ENCODE data around the gene DUT.
A peak's percentile ranks its signal among the peaks of the same experiment; 100 is the strongest.

DUT gene

DNA sequence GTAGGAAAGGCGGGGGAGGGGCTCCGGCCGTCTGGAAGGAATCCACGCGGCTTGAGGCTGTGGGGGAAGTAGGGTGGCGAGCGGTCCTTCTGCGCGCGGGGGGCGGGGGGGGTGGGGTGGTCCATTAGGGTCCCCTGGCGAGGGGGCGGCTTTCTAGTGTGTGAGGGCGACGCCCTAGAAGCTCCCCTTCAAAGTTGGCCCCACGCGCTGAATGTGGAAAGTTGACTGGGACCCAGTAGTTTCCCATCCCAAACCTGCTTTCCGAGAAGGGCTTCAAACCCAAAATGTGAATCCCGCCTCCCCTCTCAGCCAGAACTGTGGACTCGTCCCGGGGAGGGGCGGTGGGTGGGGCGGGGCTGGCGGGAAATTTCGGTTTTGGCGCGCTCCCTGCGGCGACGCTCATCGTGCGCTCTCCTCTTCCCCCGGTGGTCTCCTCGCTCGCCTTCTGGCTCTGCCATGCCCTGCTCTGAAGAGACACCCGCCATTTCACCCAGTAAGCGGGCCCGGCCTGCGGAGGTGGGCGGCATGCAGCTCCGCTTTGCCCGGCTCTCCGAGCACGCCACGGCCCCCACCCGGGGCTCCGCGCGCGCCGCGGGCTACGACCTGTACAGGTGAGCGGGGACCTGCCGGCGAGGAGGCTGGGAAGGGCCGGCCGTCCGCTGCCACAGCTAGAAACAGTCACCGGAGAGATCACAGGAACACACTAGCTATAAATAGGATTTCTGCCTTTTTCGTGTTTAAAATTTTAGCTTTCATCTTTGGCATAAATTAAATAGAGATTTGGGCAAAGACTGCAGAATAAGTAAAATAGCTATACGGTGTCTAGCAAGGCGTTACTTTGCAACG lies 790 bp downstream of the DUT start:
- peak; percentile 52 to 71 (median 60) for DNase-seq

DNA sequence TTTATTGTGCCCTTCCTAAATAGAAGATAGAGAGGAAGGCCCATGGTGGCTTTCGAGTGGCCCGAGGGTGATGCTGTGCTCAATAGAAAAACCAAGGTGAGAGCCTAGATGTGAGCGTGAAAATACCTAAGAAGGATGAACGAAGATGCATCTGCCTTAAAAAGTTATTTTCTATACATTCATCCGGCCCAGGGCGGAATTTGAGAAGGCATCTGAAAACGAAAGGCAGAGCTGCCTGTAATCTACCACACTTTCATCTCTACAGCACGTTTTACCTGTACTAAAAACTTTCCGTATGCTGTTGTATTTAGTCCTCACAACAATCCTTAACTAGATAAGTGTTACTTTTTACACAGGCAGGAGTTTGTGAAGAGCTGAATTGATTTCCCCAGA lies 1.4 kb downstream of the DUT start:
- DNase-seq = no peak

DNA sequence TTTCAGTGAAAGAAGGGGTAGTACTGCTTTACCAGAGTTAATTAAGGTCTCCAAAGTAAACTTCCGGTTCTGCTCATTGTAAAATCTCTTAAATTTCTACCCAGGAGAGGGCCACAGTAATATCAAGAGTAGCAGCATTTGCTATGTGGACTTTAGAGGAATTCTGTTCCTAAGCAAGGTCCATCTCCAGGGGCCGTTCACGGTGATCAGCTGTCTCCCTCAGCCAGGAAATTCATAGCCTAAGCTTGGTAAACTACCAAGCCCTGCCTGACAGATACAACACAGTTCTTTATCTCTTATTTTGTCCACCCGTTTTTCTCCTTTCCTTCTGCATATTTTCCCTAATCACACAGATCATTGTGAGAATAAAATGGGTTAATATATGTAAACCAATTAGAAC lies 2.3 kb downstream of the DUT start:
- DNase-seq = no peak

DNA sequence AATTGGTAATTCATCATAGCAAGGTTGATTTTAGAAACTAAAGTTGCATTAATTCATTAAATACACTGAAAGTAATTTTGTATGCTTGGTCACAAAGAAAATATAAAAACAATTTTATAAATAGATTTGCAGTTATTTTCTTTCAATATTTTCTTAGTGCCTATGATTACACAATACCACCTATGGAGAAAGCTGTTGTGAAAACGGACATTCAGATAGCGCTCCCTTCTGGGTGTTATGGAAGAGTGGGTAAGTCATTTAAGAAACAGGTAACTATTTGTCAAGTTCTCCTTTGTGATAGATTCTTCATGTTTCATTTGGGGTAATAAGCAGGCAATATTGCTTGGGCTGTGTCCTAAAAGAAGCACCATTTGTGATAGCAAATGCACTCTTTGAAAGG lies 3.0 kb downstream of the DUT start:
- DNase-seq = no peak

DNA sequence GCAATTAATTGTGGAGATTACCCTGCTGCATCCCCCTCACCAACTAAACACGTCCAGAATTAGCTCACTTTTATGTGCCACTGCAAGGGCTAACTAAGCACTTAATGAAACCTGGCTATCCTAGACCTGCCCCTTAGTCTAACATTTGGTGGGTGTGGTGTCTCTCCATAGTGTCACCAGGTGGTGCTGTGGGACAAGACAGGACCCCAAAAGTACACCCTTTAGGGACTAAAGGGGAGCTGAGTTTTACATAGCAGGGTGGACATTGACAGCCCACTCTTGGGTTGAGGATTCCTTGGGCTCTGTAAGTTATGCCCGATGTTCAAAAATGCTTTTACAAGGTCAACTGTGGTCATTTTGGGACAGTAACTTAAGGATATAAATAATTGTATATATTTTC lies 5.7 kb downstream of the DUT start:
- DNase-seq = no peak

DNA sequence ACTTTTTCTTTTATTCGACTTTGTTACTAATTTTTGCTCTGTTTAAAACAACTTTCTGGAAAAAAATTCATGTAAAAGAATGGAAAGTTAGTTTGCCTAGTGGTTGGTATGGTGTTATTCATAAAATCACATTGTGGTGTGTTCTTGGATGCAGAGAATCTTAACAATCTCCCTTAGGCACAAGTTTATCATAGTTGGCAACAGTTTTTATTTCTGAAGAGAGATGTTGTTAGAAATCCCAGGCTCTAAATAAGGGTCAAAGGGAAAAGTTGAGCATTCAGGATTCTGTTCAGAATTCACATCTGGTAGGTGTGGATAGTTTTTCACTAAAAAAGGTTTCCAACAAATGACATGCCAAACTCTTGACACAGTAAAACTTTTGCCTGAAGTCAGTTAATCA lies 6.4 kb downstream of the DUT start:
- no peak for DNase-seq

DNA sequence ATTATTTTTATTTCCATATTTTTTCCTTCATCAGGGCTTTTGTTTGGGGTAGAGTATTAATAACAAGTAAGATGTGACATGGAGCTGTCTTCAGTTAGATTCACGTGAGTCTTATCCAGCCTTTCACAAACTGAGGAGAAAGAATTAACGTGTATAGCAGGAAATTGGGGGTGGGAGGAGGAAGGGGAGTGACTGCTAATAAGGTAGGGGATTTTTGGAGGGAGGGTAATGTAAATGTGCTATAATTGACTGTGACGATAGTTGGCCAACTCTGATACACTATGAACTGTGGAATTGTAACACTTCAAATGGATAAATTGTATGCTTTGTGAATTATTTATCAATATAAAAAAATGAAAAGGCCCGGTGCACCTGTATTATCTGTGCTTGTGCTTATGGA lies 8.9 kb downstream of the DUT start:
- DNase-seq = no peak

DNA sequence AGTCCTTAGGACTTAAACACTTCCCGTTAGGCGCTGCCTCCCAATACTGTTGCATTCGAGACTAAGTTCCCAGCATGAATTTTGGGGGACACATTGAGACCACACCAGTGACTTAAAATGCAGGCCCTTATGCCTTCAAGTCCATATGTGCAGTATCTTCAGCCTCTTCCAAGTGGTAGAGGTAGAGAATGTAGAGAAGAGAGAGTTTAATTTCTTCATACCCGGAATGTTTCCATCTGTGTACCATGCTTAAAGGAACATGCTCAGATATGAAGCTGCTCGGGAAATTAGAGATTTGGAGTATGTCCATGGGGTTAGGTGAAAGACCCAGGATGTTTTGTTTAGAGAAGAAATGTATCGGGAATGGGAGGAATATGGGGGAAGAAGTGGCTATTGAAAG lies 12.6 kb downstream of the DUT start:
- no peak for DNase-seq

DNA sequence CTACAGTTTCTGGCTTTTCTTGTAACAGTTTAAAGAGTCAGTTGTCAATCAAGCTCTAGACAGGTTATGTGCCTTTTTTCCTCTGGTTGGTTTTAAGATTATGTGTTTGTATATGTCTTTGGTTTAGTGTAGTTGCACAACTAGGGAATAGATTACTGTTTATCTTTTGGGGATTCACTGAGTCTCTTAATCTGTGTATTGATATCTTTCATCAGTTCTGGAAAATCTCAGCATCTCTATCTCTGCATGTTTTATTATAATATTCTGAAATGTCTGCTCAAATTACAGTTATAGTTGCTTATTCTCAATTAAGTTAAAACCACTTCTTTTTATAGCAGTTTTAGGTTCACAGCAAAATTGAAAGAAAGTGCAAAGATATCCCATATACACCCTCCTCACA lies 14.3 kb downstream of the DUT start:
- DNase-seq = no peak

DNA sequence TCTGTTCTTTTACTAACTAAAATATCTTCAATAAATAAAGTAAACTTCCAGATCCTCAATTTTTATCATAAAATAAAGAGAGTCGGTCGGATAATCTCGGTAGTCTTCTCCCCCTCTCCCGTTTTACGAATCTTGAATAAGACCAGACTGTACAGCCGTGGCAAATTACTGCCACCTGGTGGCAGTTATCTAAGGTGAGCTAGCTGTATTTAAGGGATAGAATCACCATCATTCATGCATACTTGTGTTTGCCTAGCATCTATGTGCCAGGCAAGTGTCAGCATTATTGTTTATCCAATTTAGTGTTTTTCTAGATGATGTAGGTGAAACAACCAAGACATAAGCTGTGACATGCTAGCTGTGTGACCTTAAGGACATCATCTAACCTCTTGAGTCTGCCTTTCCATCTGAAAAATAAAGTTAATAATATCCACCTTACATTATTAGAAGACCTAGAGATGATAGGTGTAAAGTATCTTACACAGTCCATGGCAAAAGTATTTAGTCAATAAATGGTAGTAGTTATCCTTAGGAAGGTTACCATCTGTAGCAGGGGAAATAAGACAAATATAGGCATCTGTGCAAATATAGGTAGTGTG lies 21.3 kb downstream of the DUT start:
- DNase-seq = peak in 2 of 4 experiments; percentile 1 to 8

DNA sequence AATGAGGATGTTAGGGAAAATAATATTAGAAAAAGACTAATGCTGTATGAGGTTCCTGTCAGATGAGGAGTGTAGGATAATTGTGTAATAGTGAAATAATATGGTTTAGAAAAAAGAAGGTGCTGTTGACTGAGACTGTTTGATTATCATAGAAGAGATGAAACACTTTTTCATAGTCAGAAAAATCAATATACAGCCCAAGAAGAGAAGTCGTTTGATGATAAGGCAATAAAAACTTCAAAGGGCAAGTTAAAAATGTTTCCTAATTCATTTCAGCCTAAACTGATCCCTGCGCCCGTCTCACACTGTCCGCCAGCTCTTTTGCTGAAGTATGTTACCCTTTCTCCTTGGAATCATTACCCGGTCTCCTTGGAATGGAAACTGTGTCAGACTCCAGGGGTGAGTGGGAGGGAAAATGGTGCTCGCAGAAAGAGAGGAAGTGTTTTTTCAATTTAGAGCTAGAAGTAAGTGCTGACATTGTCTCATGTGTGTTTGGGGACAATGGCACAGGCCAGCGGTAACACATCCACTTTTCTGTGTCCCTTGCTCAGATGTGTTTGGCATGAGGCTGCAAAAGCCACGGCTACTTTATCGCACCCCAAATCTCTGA lies 23.6 kb downstream of the DUT start:
- DNase-seq = no peak

DNA sequence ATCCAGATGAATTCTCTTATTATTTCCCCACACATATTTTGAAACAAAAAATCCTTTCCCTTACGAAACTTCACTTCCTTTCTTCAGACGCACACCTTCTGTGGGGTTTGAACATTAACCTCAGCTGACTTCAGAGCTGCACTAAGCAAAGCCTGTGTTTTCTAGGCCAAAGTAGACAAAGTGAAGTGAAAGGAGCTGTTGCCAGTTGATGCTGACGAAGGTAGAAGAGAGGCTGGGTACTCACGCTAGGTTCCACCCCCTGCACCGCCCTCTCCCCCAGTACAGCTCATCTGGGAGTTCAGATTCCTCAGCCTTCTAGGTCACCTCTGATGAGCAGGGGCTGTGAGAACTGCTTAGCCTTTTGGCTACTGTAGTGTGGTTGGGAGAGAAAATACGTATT lies 24.1 kb downstream of the DUT start:
- no peak for DNase-seq

DNA sequence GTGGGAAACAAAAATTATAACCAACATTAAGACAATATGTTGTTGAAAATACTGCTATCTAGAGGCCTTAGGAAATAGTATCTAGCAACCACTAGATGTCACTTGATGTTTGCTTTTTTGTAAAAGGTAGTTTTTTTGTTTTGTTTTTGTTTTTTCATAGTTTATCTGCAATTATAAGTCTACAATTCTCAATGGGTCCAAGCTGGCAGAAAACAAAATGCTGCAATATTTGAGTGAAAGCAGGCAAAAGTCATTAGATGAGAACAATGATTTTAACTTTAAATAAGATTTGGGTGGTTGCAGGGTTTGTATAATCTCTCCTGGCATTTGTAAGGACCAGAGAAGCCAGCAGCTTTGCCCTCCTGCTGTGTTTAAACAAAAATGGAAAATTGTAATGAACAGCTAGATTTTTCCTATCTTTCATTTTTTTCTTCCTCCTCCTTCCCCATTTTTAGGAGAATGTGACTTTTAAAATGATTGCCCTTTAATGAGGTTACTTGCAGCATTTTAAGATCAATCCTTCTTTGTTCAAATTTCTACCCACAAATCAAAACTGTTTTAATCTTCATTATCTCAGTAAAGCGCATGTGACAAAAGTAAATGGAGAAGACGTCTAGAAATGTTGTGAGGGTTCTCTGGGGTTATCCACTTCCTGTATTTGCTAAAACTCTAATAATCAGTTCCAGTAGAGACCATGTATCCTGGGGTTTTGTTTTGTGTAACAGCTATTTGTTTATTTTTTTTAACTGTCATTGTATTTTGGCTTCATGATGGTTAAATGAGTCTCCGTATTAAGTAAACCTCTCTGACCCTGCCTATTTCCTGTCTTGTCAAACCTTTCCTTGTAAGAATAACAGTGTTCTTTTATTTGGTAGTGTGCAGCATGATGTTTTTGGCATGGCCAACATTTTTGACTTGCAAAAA lies 27.3 kb downstream of the DUT start:
- no peak for DNase-seq

DNA sequence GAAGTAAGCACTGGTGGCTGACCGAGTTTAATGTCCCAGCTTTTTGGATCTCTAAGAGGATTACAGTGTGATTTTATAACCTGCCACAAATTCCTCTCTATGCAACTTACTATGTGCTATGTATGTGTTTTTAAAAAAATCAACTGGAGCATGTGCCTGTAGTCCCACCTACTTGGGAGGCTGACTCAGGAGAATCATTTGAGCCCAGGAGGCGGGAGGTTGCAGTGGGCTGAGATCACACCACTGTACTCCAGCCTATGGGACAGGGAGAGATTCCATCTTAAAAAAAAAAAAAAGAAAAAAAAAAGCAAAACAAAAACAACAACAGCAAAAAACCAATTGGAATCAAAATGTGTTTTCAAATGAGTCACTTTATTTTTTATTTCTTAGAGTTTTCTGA lies 29.6 kb downstream of the DUT start:
- DNase-seq = no peak

DNA sequence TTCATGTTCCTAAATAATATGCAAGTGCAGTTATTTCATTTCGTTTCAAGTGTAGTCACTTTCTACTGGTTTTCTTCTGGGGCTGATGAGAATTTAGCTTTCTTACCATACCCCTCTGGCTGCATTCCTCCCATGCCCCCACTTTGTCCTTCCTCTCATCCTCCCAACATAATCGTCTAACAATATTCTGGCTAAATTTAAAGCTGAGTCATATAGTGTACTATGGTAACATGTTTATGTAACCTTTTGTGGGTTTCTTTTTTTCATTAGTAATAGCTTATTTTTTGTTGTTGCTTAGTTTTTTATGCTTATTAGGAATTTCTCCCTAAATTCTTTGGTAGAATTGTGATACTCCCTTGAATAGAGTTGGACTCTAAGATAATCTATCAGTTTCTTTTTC lies 30.5 kb downstream of the DUT start:
- DNase-seq = no peak

DNA sequence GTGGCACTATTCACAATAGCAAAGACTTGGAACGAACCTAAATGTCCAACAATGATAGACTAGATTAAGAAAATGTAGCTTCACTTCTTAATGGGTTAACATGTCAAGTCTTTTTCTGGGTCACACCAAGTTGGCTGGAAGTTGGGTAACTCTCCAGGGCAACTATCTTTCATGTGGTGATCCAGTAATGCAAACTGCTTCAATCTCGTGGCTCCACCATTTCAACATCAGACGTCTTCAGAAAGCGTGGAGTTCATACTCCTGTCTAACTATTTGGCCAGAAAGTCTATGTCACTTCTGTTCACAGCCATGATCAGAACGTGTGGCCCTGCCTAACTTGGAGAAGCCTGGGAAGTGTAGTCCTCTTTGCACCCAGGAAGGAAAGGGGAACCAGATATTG lies 32.2 kb downstream of the DUT start:
- no peak for DNase-seq

DNA sequence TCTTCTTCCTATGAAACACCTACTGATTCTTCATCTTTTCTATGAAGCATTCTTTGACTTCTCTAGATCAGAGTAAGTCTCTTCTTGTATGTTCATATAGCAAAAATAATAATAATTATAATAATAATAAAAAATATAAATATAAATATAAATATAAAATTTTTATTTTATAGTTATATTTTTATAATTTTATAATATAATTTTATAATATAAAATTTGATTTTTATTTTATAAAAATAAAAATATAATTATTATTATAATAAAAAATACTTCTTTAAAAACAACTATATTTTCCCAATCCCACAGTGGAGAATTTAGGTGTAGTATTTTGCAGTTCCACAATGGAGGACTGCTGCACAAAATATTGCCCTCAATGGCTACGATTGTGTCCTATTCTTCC lies 34.3 kb downstream of the DUT start:
- DNase-seq = no peak

DNA sequence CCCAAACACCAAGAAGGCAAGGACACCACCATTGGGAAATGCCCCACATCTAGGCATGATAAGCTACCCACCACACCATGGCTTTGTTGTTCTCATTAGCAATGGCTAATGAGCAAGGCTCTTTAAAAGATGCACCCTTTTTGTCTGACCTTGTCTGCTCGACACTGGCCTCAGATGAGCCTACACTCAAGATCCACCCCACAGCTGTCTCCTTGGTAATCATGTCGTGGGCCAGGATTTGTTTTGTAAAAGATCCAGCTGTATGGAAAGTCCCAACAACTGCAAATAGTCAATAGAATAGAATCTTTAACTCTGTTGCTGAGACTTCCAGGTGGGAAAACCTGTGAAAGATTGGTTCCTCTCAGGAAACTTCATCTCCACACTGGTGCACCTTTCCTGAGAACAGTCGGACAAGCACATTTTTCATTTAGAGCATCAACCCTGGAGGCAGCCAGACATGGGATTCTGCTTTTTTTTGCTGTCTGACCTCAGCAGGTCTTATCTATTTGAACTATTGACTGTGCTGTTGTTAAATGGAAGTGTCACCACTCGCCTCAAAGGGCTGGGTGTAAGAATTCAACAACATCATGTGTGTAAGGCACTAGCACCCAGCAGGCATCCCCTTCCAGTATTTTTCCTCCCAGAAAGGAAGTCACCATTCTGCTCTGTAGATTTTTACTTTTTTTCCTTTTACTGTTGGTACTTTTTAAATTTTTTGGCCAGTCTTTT lies 35.5 kb downstream of the DUT start:
- no peak for DNase-seq

DNA sequence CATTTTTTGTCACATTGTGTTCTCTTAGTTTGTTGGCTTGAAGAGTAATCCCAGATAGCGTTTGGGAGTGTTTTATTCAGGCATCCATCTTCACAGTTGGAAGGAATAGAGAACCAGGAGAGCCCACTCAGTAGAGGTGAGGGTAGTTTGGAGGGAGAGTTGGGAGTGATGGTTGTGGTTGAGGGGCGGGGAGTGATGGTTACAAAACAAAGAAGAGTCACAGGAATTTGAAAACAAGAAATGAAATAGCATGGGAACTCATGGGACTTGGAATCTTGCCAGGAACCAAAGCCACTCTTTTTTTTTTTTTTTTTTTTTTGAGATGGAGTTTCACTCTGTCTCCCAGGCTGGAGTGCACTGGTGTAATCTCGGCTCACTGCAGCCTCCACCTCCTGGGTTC lies 36.3 kb downstream of the DUT start:
- DNase-seq = no peak

DNA sequence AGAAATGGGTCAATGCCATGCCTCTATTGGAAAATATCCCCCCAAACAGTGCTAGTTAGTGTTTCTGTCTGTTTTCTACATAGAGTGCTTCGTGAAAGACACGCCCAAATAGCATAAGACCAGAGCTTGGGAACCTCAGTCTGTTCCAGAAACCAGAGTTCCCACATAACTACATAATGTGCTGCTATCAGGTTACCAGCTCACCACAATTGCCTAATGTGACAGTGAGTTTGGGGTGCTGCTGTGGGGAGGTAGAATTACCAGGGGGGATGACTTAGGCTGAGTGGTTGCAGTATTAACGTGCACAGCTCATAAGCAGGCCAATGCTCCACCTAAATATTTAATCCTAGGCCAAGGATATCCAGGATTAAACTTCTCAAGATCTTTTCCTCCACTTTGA lies 39.2 kb downstream of the DUT start:
- no peak for DNase-seq

DNA sequence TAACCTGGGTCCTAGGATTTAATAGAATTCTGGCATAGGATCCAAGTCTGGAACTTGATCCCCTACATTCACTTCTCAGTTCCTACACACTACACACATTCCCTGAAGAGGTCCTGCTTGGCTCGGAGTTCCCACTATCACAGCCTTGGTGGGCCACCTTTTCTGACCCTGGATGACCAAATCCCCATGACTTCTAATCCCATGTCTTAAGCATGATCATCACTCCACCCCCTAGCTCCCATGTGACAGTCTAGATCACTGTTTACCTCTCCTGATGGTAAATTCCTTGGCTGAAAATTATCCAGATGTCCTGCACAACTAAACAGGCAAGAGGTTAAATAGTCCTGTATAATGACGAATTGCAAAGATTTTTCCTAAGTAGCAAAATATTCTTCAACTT lies 40.3 kb downstream of the DUT start:
- no peak for DNase-seq

DNA sequence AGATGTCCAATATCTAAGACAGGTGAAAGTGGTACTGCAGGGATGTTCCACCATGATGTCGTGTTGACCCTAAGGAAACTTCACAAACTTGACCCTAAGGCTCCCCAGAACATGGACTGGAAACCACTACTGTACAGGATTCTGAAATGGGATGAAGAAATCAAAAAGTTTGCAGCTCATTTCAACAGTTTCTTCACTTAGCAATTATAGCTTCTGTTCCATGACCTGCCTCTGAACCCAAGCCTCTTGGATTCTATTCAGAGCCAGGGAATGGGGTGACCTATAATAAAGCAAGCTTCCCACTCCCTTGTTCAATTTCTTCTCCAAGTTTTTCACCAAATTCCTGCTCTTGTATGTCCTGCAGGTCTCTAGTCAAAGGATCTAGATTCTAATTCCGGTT lies 40.7 kb downstream of the DUT start:
- no peak for DNase-seq

Measured in activated CD4-positive, CD25-positive, alpha-beta regulatory T cell (primary cell).